ENCODE results near the gene LIME1.

- TF ChIP-seq CTCF (IDR thresholded peaks at IDR 0.05) (no peak), POLR2A (IDR thresholded peaks at IDR 0.05) (no peak)
Measured at GRCh38 chr20:63756648-63756991, 20.2 kb downstream of the LIME1 start.
